Esophagus (tissue), 2 donors: ENCODE data around the gene HTATIP2. TPM values are rescaled to one million over a fixed set of nuclear protein-coding genes. Genes with fewer than 3 reads are reported as not detected.

Source experiments
- H3K27ac ChIP-seq, 2 donors: one replicate each; pipeline ENCODE4 v1.5.1; 2013; ENCODE audit warnings: low read depth in 2 of 2, mild to moderate bottlenecking in 2 of 2, inconsistent platforms in 1 of 2, low read length in 1 of 2, moderate library complexity in 1 of 2
- H3K27me3 ChIP-seq, 2 donors: one replicate each; pipeline ENCODE4 v1.6.1; 2013; ENCODE audit warnings: low read length in 2 of 2, control low read depth in 1 of 2, mild to moderate bottlenecking in 1 of 2; ENCODE audit not compliant: insufficient read depth in 2 of 2, control insufficient read depth in 1 of 2
- H3K36me3 ChIP-seq, 2 donors: one replicate each; pipeline ENCODE4 v1.6.1; 2013; ENCODE audit warnings: low read length in 1 of 2; ENCODE audit not compliant: control insufficient read depth in 2 of 2, insufficient read depth in 2 of 2
- H3K4me1 ChIP-seq, 2 donors: one replicate each; pipeline ENCODE4 v1.6.1; 2013; ENCODE audit warnings: low read length in 1 of 2; ENCODE audit not compliant: control insufficient read depth in 2 of 2, insufficient read depth in 2 of 2
- H3K4me3 ChIP-seq, 2 donors: one replicate each; pipeline ENCODE4 v1.5.1; 2013; ENCODE audit warnings: low read length in 2 of 2, mild to moderate bottlenecking in 2 of 2, low read depth in 1 of 2, moderate library complexity in 1 of 2
- H3K9me3 ChIP-seq, 2 donors: one replicate each; pipeline ENCODE4 v1.6.1; 2013; ENCODE audit warnings: mild to moderate bottlenecking in 2 of 2, low read depth in 1 of 2, low read length in 1 of 2, moderate library complexity in 1 of 2; ENCODE audit not compliant: control insufficient read depth in 2 of 2, insufficient read depth in 1 of 2
- WGBS, 2 donors: extraction: QIAGEN DNeasy Blood & Tissue Kit; methylation state at CpG; one replicate each; pipeline ENCODE4 v1.1.7; 2013; 5-methylcytosine and 5-hydroxymethylcytosine counted together
- polyA plus RNA-seq, 2 donors: library from polyadenylated mRNA; stranded (reverse); fragments of 200-250 nt; gene quantifications; one replicate each; pipeline ENCODE4 v1.2.3, GENCODE V29; 2013
- donor health status: healthy with polysubstance abuse.
- donor health status: Bipolar disorder and iron deficiency.

HTATIP2 gene
- 10 to 100 TPM; 23.3 to 41.6 TPM for polyA plus RNA-seq

DNA sequence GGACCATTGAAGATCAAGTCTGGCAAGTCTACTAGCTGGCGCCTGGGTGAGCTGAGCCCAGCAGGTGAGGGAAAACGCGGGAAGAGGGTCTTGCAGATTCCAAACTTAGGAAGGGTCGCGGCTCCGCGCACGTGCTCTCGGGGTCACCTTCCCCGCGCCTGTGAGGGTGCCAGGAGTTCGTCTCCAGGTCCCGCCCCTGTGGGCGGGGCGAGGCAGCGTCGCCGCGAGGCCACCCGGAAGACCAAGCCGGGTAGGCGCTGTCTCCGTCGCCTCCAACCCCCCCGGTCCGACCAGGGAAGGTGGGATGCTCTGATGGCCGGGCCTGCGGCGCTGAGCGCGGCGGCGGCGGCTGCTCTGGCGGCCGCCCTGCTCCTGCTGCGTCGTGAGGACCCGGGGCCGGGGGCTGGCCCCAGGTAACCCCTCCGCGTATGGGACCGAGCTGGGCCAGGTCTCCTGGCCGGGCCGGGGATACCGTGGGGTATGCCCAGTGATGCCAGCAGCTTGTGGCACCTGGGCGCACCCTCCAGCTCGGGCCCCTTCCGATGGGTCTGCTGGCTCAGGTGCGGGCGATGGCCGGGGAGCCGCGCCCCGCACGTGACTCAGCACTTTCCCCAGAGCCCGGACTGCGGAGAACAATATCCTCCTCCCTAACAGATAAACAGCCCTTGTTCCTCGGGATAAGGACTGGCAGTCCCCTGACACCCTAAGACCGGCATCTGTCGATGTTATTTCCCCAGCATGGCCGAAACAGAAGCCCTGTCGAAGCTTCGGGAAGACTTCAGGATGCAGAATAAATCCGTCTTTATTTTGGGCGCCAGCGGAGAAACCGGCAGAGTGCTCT, at the start of gene HTATIP2:
Gene HTATIP2 (plus strand): TSS at position 215 of the 841 bp plus-strand sequence. CDS start 524 bp downstream, at position 739.
- Histone ChIP-seq H3K27ac (peak within 1 kb of the TSS; percentile 91 to 95), H3K36me3 (no peaks in the 10 kb centered on the region), H3K4me3 (peak within 1 kb of the TSS; percentile 89 to 96), H3K4me1 (peaks cover 0 to 3% of the 10 kb centered on the region in 2 donors), H3K27me3 (no peaks in the 10 kb centered on the region), H3K9me3 (no peaks in the 10 kb centered on the region)
- 1 to 2% methylated on average over 50 to 68 of the region's 68 CpGs for WGBS, 2 donors

DNA sequence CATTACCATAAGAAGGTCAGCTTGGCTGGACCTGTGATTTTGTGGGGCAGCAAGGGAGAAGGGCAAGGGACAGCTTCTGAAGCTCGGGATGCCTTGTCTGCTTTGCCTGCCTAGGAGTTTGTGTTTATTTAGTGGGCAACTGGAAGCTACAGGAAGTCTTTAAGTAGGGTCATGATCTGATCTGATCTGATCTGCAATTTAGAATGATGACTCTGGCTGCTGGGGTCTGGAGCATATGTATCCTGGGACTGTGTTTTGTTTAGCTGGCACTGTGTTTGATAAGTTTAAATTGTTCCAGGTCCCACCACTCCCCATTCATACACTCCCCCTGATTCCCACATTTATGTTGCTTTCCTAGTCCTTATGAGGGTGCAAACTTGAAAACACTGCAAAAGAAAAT, 47.7 kb upstream of the HTATIP2 start:
- H3K27ac ChIP-seq, result no peak overlapping the region
- H3K36me3 ChIP-seq, result no peaks in the 10 kb centered on the region
- H3K4me3 ChIP-seq, result no peak overlapping the region
- 13 to 22% methylated on average over 1 of the region's 1 CpG for WGBS, 2 donors
- H3K4me1 ChIP-seq, result no peaks in the 10 kb centered on the region
- no peaks in the 10 kb centered on the region for H3K27me3 ChIP-seq
- peaks cover 0 to 3% of the 10 kb centered on the region in 2 donors for H3K9me3 ChIP-seq

DNA sequence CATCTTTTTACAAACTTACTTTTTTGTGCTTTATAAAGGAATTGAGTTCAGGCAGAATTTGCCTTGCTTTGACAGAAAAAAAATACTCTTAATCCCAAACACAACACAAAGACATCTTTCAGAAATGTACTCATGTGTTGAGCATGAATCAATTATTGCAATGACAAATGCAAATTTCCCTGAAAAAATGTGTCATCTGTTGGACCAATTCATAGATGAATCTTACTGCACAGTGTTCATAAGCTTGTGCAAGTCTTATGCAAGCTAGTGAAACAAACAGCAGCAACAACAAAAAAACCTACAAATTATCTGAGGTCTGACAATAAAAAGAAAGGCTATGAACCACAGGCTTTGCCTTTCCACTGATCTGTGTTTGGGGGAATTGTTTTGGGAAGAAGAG, 42.3 kb upstream of the HTATIP2 start:
- Histone ChIP-seq H3K27ac (no peak overlapping the region), H3K9me3 (no peaks in the 10 kb centered on the region), H3K27me3 (no peaks in the 10 kb centered on the region), H3K36me3 (no peaks in the 10 kb centered on the region), H3K4me3 (no peak overlapping the region), H3K4me1 (no peaks in the 10 kb centered on the region)

DNA sequence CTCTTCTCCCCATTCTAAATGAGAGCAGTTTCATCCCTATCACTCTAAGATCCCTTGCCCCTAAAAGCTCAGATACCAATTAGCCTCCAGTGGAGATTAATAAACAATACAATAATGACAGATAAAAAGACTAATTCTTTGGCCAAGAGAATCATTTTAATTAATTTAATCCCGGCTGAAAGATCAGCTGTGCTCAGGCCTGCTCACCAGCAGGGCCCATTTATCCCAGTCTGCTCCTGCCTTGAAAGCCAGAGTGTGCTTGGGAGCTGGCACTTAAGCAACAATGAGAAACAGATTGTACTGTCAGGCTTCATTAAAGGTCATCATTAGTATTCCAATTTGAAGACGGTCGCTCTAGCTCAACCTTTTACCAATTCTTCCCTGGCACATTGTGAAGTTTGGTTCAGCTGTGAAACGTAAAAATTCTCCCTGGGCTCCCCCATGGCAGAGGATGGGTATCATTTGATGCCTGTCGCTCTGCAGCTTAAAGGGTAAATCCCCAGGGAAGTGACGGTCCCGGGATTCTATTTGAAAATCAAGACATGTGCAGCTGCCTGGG, 36.1 kb upstream of the HTATIP2 start:
- H3K36me3 ChIP-seq, result no peaks in the 10 kb centered on the region
- no peak overlapping the region for H3K4me3 ChIP-seq
- 76 to 80% methylated on average over 7 of the region's 7 CpGs for WGBS, 2 donors
- no peaks in the 10 kb centered on the region for H3K9me3 ChIP-seq
- H3K4me1 ChIP-seq, result no peaks in the 10 kb centered on the region
- H3K27ac ChIP-seq, result no peak overlapping the region
- H3K27me3 ChIP-seq, result no peaks in the 10 kb centered on the region

DNA sequence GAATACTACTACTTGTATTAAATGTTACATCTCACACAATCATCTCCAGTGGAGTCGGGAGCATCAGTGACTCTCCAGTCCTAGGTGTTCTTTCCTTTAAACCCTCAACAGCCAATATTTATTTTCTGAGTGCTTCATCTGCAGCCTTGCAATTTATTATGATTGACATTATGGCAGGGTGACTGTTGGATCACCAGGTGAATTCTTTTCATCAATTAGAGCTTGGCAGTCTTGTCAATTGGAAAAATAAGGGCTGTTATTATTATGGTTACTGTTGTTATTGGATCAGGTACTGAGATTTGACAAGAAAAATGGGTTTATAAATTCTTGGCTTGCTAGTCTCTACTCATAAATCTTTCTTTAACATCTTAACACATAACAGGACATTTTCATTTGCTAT, 27.5 kb upstream of the HTATIP2 start:
- Histone ChIP-seq H3K27me3 (no peaks in the 10 kb centered on the region), H3K4me1 (no peaks in the 10 kb centered on the region), H3K36me3 (no peaks in the 10 kb centered on the region), H3K9me3 (no peaks in the 10 kb centered on the region), H3K27ac (no peak overlapping the region), H3K4me3 (no peak overlapping the region)
- WGBS, 2 donors, result 81 to 89% methylated on average over 1 of the region's 1 CpG

DNA sequence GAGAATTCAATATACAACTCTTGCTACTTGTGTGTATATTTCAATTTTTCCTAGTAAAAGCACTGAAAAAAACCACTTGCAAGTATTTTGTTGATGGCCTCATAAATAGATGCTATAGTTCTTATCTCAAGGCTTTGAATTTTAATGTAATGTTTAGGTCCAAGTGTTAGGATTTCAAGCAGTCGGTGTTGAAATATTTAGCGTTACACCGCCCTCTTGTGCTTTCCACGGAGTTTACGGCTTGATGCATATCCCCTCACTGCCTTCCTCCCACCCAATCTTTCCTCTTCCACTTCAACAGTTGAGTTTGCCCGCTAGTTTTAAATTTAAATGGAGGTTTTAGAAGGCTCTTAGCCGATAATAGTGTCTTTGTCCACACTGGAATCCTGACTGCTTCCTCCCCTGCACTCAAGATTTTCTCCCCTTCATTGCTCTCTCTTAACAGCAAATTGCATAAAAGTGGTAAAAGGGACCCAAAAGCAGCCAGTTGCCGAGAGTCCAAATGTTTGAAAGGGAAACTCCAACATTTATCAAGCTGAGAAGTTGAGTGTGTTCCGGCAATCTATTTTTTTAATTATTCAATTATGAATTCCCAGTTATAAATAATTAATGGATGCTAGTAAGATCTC, 25.9 kb upstream of the HTATIP2 start:
- Histone ChIP-seq H3K9me3 (no peaks in the 10 kb centered on the region), H3K27me3 (no peaks in the 10 kb centered on the region), H3K4me1 (no peaks in the 10 kb centered on the region), H3K27ac (no peak overlapping the region), H3K4me3 (no peak overlapping the region), H3K36me3 (no peaks in the 10 kb centered on the region)
- WGBS, 2 donors, result 29 to 30% methylated on average over 9 of the region's 9 CpGs

DNA sequence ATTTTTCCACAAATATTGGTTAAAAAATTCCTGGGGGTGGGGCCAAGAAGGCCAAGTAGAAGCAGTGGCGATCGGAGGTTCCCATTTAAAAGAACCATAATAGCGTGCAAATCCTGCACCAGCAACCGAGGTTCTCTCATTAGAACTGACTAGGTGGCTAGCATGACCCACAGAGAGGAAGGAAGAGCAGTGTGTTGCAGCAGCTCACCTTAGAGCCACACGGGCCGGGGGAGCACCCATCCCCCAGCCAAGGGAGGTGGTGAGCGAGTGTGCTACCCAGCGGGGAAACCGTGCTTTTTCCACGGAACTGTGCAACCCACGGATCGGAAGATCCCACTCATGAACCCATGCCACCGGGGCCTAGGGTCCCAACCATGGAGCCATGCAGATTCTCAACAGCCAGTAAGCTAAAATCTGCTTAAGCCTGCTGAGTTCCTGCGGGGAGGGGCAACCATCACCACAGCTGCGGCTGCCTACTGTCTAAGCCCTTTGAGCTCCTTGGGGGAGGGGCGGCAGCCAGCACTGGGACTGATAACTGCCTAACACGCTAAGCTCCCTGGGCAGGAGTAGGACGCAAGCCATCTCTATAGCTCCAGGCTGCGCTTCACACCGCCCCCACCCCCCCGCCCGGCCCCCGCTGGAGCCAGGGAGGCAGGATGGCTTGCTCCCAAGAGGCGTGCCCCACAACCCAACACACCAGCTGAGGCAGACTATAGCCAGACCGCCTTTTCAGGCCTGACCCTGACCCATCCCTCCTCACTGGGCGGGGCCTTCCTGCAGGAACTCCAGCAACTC, 21.0 kb upstream of the HTATIP2 start:
- no peaks in the 10 kb centered on the region for H3K4me1 ChIP-seq
- no peaks in the 10 kb centered on the region for H3K36me3 ChIP-seq
- WGBS, 2 donors, result 27 to 28% methylated on average over 25 to 26 of the region's 26 CpGs
- H3K27me3 ChIP-seq, result no peaks in the 10 kb centered on the region
- no peak overlapping the region for H3K27ac ChIP-seq
- H3K9me3 ChIP-seq, result no peaks in the 10 kb centered on the region
- no peak overlapping the region for H3K4me3 ChIP-seq

DNA sequence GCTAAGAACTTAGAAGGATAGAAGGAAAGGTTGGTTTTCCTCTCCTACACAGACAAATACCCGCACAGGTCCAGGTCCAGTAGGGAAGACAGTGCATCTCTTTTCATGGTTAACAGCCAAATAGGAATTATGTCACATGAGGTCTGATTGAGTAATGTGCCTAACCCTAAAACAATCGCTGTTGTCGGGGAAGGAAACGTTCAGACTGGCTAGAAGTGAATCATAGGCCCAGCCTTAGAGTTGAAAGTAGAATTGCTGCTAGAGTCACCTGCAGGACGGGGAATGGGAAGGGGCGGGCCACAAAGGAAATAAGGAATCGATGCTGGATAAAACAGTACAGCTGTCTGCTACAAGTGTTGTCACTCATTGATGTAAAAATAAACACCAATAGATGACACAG, 12.4 kb upstream of the HTATIP2 start:
- Histone ChIP-seq H3K36me3 (no peaks in the 10 kb centered on the region), H3K4me3 (no peak overlapping the region), H3K4me1 (no peaks in the 10 kb centered on the region), H3K27me3 (no peaks in the 10 kb centered on the region), H3K27ac (peak overlapping the region in 1 of 2 donors; percentile 3), H3K9me3 (no peaks in the 10 kb centered on the region)
- 59 to 60% methylated on average over 7 of the region's 7 CpGs for WGBS, 2 donors

DNA sequence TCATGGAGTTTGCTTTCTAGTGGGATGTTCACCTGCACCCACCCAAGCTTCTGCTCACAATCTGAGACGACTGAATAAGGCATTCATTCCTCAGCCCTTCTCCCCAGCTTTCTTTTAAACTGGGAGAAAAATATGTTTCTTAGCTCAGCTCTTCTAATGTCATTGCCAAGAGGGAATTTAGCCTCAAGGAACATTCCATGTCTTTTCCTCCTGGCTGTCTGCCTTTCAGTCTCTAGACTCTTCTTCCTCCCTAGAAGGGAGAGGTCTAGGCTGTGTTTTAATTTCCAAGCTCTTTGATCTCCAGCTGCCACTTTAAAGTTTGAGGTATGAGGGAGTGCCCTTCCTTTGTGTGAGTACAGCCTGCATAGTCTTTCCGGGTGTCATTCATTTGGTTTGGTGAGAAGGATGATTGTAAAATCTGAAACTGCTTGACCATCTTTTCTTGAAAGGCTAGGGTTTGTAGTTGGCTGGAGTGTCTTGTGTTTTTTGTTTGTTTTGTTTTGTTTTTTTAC, 11.7 kb upstream of the HTATIP2 start:
- Histone ChIP-seq H3K27me3 (no peaks in the 10 kb centered on the region), H3K36me3 (no peaks in the 10 kb centered on the region), H3K27ac (peak overlapping the region in 1 of 2 donors; percentile 33), H3K9me3 (no peaks in the 10 kb centered on the region), H3K4me3 (no peak overlapping the region), H3K4me1 (no peaks in the 10 kb centered on the region)
- 34 to 51% methylated on average over 2 of the region's 2 CpGs for WGBS, 2 donors
